GM12892 (cell line): ENCODE measurements around the gene TNFSF9.

Experiments used
- POLR2A ChIP-seq: IDR thresholded peaks from 2 replicates; pipeline ENCODE4 v1.6.1; 2011; ENCODE audit warnings: low read depth, low read length, control low read depth
- TAF1 ChIP-seq: IDR thresholded peaks from 2 replicates; pipeline ENCODE4 v1.6.1; 2011; ENCODE audit warnings: low read depth, mild to moderate bottlenecking, control low read depth, low read length, borderline replicate concordance

DNA sequence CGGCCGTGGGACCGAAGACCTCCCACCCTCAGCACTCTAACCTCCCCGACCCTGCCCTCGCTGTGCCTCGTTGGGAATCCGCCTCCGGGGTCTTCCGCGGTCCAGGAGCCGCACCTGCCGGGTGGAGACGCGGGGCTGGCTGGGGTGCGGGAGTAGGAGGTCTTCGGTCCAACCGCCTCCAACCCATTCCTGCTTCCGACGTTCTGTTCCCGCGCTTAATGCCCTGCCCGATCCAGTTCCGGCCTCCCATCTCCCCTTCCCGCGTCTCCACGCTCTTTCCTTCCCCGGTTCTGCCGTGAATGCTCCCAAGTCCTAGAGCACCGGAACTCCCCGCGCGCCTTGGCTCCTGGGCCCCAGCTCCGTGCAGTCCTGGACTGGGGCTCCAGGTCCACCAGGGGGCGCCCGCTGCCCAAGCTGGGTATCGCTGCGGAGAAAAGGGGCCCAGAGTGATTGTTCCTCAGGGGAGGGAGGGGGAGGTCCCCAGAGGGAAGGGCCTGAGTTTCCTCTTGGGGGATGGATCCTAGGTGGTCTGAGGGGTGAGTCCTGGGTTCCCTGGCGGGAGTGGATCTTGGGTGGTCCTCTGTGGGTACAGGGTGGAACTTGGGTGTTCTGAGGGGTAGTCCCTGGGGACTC, 14.1 kb upstream of the TNFSF9 start:
- TF ChIP-seq TAF1 (no peak), POLR2A (no peak)
